Lower lobe of right lung (tissue), 2 donors: ENCODE data around the gene MFAP1. TPM values are rescaled to one million over a fixed set of nuclear protein-coding genes. Genes with fewer than 3 reads are reported as not detected.

Source experiments
- ATAC-seq, 2 donors: fragments of 200-7000 bp; cut with Tn5 transposase; one replicate each; pipeline ENCODE4 v1.9.1; 2020 to 2022; ENCODE audit warnings: mild to moderate bottlenecking in 2 of 2, moderate library complexity in 2 of 2
- DNase-seq: peaks from one replicate; pipeline ENCODE4 v3.0.0-alpha.2; 2020
- H3K27ac ChIP-seq: fragments of 200-600 bp; one replicate; pipeline ENCODE4 v1.8.0; 2022
- H3K27me3 ChIP-seq: fragments of 200-600 bp; one replicate; pipeline ENCODE4 v1.8.0; 2022; ENCODE audit warnings: low read depth
- H3K36me3 ChIP-seq: fragments of 200-600 bp; one replicate; pipeline ENCODE4 v1.8.0; 2022; ENCODE audit warnings: mild to moderate bottlenecking
- H3K4me1 ChIP-seq: fragments of 200-600 bp; one replicate; pipeline ENCODE4 v1.8.0; 2022
- H3K4me3 ChIP-seq: fragments of 200-600 bp; one replicate; pipeline ENCODE4 v1.8.0; 2022; ENCODE audit warnings: mild to moderate bottlenecking
- H3K9me3 ChIP-seq: fragments of 200-600 bp; one replicate; pipeline ENCODE4 v1.8.0; 2022
- intact Hi-C: fragments of 100-400 bp; cut with DNase I; formaldehyde crosslinking; loops from one replicate; pipeline ENCODE4 v1.11.0; 2022
- long read RNA-seq: library from polyadenylated mRNA; unstranded; transcript quantifications from one replicate; pipeline ENCODE4 v2.0.0, GENCODE V29; 2021
- total RNA-seq: library from RNA; stranded (reverse); fragmentation: NEBNext Ultra II Directional; extraction: Animal tissue kit (Norgen Biotek cat#: 25700); gene quantifications from one replicate; pipeline ENCODE4 v1.2.1, GENCODE V29; 2021
- TF ChIP-seq, protein P1 (sequence below): fragments of 200-600 bp; IDR thresholded peaks from one replicate; pipeline ENCODE4 v1.8.0; 2022; ENCODE audit warnings: antibody characterized with exemption, mild to moderate bottlenecking
- donor health status: DM: no; HTN: yes; CAD: no; lungs with severe emphysema.

Gene MFAP1, protein sequence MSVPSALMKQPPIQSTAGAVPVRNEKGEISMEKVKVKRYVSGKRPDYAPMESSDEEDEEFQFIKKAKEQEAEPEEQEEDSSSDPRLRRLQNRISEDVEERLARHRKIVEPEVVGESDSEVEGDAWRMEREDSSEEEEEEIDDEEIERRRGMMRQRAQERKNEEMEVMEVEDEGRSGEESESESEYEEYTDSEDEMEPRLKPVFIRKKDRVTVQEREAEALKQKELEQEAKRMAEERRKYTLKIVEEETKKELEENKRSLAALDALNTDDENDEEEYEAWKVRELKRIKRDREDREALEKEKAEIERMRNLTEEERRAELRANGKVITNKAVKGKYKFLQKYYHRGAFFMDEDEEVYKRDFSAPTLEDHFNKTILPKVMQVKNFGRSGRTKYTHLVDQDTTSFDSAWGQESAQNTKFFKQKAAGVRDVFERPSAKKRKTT
- 21.0 TPM for total RNA-seq
- long read RNA-seq, transcript MFAP1-201 (9 exons, 2,155 nt): major isoform, 42 of 47 reads
- long read RNA-seq, partial matches to known transcripts: 5 of 47 reads
- long read RNA-seq, other reads (novel, unspliced or antisense): 0 of 47 reads

GRCh38 chr15:43824302-43825246, at the start of gene MFAP1:
Gene MFAP1 (minus strand): TSS chr15:43824690. CDS start chr15:43824569, 121 bp downstream.
- TF ChIP-seq, protein P1, sequence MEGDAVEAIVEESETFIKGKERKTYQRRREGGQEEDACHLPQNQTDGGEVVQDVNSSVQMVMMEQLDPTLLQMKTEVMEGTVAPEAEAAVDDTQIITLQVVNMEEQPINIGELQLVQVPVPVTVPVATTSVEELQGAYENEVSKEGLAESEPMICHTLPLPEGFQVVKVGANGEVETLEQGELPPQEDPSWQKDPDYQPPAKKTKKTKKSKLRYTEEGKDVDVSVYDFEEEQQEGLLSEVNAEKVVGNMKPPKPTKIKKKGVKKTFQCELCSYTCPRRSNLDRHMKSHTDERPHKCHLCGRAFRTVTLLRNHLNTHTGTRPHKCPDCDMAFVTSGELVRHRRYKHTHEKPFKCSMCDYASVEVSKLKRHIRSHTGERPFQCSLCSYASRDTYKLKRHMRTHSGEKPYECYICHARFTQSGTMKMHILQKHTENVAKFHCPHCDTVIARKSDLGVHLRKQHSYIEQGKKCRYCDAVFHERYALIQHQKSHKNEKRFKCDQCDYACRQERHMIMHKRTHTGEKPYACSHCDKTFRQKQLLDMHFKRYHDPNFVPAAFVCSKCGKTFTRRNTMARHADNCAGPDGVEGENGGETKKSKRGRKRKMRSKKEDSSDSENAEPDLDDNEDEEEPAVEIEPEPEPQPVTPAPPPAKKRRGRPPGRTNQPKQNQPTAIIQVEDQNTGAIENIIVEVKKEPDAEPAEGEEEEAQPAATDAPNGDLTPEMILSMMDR: no peak
- peak within 1 kb of the TSS; percentile 86 for H3K27ac ChIP-seq
- peak; percentile 95 to 97 for ATAC-seq
- peaks cover 5% of the 10 kb centered on the region for H3K36me3 ChIP-seq
- DNase-seq: peak; percentile 96
- H3K4me3 ChIP-seq: peak within 1 kb of the TSS; percentile 68
- intact Hi-C loops: no loop called here
- H3K27me3 ChIP-seq: no peaks in the 10 kb centered on the region
- peaks cover 51% of the 10 kb centered on the region for H3K4me1 ChIP-seq
- H3K9me3 ChIP-seq: no peaks in the 10 kb centered on the region

DNA sequence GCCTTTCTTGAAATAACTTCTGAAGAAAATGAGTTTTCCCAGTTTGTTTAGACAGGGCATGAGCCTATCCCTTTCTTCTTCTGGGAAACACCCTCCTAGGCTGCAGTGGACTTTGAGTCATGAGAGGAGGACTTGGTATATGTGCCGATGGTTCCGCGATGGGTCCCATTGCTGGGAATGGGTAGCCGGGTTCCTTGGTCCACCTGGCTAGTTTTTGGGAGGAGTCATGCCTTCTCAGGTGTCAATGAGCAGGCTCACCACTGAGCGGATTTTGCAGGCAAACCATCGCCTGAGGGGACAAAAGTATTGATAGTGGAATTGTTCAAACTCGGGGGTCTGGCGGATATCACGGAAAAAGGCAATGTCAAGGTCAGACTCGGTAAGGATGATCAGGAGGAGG, 49.2 kb upstream of the MFAP1 start:
- Histone ChIP-seq H3K4me1 (no peaks in the 10 kb centered on the region), H3K4me3 (no peak overlapping the region), H3K27ac (no peak overlapping the region), H3K9me3 (no peaks in the 10 kb centered on the region), H3K27me3 (no peaks in the 10 kb centered on the region), H3K36me3 (no peaks in the 10 kb centered on the region)
- DNase-seq (no peak), ATAC-seq (no peak)
- TF ChIP-seq, protein P1: no peak
- intact Hi-C loops: no loop called here

DNA sequence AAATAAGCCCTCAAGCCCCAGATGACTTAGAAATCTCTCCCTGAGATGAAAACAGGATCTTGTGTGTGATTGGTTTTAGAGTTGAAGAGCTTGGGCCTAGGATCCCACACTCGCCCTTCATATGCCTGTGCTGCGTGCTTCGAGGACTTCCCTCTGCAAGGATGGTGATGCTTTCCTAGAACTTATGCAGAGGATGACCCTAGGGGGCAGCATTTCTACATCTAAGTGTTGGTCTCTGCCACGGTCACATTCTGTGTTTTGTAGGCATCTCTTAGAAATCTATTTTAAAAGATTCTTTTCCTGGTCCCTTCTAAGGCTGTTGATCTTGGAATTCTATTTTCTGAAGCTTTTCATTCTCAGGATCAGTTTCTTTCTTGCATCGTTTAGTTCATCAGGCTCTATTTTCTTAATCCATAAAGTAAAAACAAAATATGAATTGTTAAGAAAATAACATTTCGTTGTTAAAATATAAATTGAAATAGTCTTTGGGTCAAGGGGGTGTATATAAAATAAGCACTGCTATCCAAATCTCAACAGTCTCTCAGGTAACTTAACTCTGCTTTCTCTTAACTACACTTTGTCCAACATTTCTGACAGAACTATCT, 48.0 kb upstream of the MFAP1 start:
- DNase-seq (no peak), ATAC-seq (no peak)
- Histone ChIP-seq H3K4me3 (no peak overlapping the region), H3K27ac (no peak overlapping the region), H3K27me3 (no peaks in the 10 kb centered on the region), H3K9me3 (no peaks in the 10 kb centered on the region), H3K4me1 (no peaks in the 10 kb centered on the region), H3K36me3 (no peaks in the 10 kb centered on the region)
- intact Hi-C loops: no loop called here
- TF ChIP-seq, protein P1: peak; percentile 44

DNA sequence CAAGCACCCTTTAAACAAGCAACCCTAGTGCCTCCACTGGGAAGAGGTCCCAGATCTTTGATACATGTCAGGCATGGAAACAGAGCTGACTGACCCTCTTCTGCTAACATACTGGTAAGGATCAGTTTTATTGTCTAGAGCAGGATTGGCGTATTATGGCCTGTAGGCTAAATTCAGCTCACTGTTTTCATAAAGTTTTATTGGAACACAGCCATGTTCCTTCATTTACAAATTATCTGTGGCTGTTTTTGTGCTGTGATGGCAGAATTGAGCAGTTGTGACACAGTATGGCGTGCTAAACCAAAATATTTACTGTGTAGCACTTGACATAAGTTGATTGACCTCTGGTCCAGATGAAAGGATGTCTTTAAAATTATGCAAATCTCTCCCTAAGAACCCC, 47.3 kb upstream of the MFAP1 start:
- Histone ChIP-seq H3K27me3 (no peaks in the 10 kb centered on the region), H3K9me3 (no peaks in the 10 kb centered on the region), H3K27ac (no peak overlapping the region), H3K4me1 (no peaks in the 10 kb centered on the region), H3K36me3 (peaks cover under 1% of the 10 kb centered on the region), H3K4me3 (no peak overlapping the region)
- TF ChIP-seq, protein P1: no peak
- DNase-seq (no peak), ATAC-seq (no peak)
- intact Hi-C loops: no loop called here

DNA sequence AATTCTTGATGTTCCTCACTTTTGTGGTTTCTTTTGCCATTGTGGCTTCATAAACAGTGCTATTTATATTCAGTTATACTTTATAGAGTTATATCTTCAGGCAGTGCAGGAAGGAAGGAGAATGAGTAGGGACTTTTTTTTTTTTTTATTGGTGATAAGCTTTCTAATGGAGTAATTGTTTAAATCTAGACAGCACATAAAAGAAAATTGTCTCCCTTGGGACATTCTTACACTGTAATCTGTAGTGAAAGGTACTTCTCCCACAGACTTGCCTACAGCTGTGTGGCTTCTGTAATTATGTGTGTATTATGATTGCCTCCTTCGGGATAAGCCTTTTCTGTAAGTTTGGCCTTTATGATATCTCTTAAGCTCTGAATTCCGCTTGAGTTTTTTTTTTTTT, 43.9 kb upstream of the MFAP1 start:
- H3K4me3 ChIP-seq: no peak overlapping the region
- TF ChIP-seq, protein P1: no peak
- no peaks in the 10 kb centered on the region for H3K4me1 ChIP-seq
- intact Hi-C loops: no loop called here
- H3K27ac ChIP-seq: no peak overlapping the region
- no peak for DNase-seq
- peaks cover 16% of the 10 kb centered on the region for H3K36me3 ChIP-seq
- ATAC-seq: no peak
- no peaks in the 10 kb centered on the region for H3K27me3 ChIP-seq
- no peaks in the 10 kb centered on the region for H3K9me3 ChIP-seq
